Inflammatory macrophage (primary cell): ENCODE measurements around the gene ZSCAN1.

Experiments
- DNase-seq, 2 donors: peaks; one replicate each; pipeline ENCODE4 v3.0.0-alpha.2; 2020 to 2022

ZSCAN1 gene

GRCh38 chr19:58084596-58085347, 50.9 kb downstream of the ZSCAN1 start:
- DNase-seq, result no peak

DNA sequence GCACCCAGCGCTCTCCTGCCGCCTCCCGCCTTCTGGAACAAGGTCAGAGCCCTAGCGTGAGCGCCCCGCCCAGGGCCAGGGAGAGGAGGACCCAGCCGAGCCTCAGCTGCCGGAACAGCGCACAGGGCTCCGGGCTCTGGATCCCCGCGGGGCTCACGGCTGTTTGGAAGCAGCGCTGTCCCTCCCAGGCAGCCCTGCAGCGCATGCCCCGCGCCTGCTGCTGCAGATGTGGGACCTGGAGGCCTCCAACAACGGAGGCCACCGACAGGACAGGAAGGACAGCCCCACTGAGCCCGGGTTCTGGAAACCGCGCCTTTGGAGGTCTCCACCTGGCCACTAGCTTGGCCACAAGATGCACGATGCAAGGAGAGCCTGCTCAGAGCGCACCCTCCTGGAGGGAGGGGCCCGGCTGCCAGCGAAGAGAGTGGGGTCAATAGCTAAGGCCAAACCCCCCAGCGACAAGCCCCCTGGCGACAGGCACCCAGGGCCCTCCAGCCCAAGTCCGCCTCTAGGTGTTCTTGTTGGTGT, 51.6 kb downstream of the ZSCAN1 start:
- no peak for DNase-seq

GRCh38 chr19:58086825-58087710, 53.2 kb downstream of the ZSCAN1 start:
- DNase-seq, result no peak

- no peak for DNase-seq
These were observed 54.8 kb downstream of the ZSCAN1 start for GRCh38 chr19:58088521-58089052.

DNA sequence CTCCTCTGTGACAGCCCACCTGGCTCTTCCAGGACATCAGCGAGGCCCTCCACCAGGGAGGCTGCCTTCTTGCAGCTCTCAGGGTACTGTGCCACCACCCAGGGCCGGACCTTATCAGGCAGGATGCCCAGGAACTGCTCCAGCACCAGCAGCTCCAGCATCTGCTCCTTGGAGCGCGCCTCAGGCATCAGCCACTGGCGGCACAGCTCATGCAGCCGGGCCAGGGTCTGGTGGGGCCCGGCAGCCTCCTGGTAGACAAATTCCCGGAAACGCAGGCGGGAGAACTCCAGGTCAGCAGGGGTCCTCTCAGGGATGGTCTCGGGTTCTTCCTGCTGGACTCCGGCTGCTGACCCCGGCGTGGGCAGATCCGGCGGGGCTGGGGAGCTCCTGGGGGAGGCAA, 56.0 kb downstream of the ZSCAN1 start:
- no peak for DNase-seq

DNA sequence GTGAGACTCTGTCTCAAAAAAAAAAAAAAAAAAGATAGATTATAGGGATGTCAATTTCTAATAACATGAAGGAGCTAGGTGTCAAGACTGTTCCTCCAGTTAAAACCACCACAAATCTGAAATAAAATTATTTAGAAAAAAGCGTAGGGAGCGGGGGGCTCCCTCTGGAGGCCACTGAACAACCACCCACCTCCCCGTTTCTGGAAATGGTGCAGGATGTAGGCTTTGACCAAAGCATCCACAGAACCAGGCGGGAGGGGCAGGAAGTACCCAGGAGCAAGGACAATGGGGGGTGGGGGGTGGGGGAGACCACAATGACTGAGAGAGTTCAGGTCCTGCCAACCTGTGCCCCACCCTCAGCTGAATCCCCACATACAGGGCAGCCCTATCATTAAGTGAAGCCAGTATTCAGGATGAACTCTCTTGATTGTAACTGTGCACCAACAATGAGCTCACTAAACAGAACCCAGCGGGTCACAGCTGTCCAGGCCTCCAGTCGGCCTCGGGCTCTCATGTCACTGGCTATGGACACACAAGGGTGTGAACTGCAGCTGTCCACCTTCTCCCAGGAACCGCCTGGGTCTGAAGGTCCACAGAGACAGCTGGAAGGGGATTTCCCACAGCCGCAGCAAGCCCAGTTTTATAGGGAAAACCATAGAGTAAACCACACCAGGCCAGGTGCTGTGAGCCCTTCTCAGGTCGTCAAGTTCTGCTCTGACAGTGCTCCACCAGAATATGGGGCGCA, 57.6 kb downstream of the ZSCAN1 start:
- DNase-seq, result no peak

DNA sequence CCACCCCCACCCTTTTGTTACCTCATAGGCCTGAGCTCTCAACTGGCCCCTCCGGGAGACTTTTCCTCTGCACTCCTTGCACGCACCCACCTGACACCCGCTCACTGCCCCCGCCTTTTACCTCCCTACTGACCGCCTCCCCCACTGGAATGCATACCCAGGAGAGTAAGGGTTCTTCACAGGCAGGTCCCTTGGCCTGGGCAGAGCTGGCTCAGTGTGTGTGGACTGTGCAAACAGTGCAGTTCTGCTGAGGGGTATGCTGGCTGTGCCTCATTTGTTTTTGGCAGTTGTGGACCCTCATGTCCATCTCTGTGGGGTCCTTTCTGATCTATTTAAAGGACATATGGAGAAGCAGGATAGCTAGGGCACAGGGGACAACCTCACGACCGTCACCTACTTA, 59.2 kb downstream of the ZSCAN1 start:
- DNase-seq, result no peak

GRCh38 chr19:58095328-58095727, 61.5 kb downstream of the ZSCAN1 start:
- DNase-seq, result no peak

- no peak for DNase-seq
These were observed 63.1 kb downstream of the ZSCAN1 start for GRCh38 chr19:58096884-58097283.

- DNase-seq, result no peak
These were observed 63.5 kb downstream of the ZSCAN1 start for GRCh38 chr19:58097349-58097748.

DNA sequence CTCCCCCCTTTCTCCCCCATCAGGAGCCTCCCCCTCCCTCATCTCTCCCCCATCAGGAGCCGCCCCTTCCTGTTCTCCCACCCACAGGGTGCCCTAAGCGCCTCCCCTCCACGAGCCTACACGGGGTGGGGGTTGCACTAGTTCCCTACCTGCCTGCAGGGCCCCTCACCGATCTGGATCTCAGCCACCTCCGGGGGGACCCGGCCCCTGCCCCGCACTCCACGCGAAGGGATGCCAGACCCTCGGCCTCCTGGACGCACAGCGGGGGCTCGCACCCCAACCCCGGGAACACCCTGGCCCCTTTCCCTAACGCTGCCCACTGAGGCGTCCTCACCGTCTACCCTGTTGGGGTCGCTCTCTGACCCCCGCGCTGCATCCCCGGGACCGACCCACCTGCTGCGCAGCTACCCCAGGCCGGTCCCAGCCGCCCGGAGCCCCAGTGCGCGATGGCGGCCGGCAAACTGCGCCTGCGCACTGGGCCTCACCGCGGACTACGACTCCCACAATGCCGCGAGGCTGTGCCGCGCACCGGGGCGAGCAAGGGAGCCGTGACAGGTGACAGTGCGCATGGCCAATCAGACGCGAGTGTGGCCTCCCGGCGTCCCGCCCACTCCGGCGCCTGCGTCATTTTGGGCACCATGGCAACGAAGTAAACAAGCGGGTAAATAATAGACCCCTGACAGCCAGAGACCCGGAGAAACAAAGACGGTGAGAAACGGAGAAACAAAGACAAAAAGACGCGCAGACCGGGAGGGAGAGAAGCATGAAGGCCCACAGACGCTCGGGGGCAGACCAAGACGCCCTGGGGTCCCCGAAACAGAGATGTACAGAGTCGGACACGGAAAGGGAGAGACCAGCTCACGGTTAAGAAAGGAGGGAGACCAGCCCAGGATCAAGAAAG, 64.2 kb downstream of the ZSCAN1 start, which contains the start of gene ZSCAN18:
Gene ZSCAN18, minus strand, starts transcription at position 451 of the 901 bp plus-strand sequence. CDS start 7,964 bp downstream, outside the sequence.
- DNase-seq, result peak; percentile 91 to 95

DNA sequence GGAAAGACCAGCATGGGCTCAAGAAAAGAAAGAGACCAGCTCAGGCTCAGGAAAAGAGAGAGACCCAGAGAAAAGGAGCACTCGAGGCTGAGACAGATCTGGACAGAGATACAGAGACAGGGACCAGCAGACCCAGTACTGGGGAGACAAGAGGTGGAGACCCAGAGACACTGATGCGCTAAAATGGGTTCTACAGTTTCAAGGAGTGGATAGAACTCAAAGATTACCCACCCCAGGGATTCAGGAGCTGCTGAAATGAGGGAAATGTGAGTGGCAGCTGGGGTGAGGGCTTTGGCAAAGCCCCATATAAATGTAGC, 64.8 kb downstream of the ZSCAN1 start:
- no peak for DNase-seq
